Cardiac muscle cell (in vitro differentiated cells and primary cell): ENCODE data around the gene ELOVL5. TPM values are rescaled to one million over a fixed set of nuclear protein-coding genes. Genes with fewer than 3 reads are reported as not detected.

Experiments used
- DNase-seq, 2 donors: peaks; one replicate each; pipeline versions ENCODE4 v3.0.0 to v3.0.0-alpha.2; 2010 to 2017; ENCODE audit warnings: low read depth in 1 of 2, low spot score in 1 of 2
- H3K27ac ChIP-seq: fragments of 200-600 bp; sonication (generic); 2 replicates; pipeline ENCODE4 v1.5.1; 2016
- H3K27me3 ChIP-seq: fragments of 200-600 bp; sonication (generic); 2 replicates; pipeline ENCODE4 v1.6.0; 2016; ENCODE audit warnings: control low read depth
- H3K36me3 ChIP-seq: fragments of 200-600 bp; sonication (generic); 2 replicates; pipeline ENCODE4 v1.5.1; 2016; ENCODE audit warnings: control low read depth
- H3K4me1 ChIP-seq: fragments of 200-600 bp; sonication (generic); 2 replicates; pipeline ENCODE4 v1.8.1; 2017; ENCODE audit warnings: low read depth, mild to moderate bottlenecking, mixed run types
- H3K4me3 ChIP-seq: fragments of 200-600 bp; sonication (generic); 2 replicates; pipeline ENCODE4 v1.5.1; 2016; ENCODE audit warnings: mild to moderate bottlenecking
- H3K9me3 ChIP-seq: fragments of 200-600 bp; sonication (generic); 2 replicates; pipeline ENCODE4 v1.5.1; 2017; ENCODE audit warnings: low read depth, mild to moderate bottlenecking, control low read depth
- CTCF ChIP-seq: IDR thresholded peaks from 2 replicates; pipeline ENCODE4 v1.5.1; 2012; ENCODE audit warnings: low read depth, mild to moderate bottlenecking, low read length
- polyA plus RNA-seq: library from polyadenylated mRNA; unstranded; fragments of >200 nt; fragmentation: Nextera tagmentation; extraction: Ambion mirVana; gene quantifications from 2 replicates; pipeline ENCODE4 v1.2.1, GENCODE V29; 2016
- total RNA-seq: library from RNA; depleted of rRNA; stranded (reverse); fragments of >200 nt; gene quantifications from 2 replicates; pipeline ENCODE4 v1.2.3, GENCODE V29; 2016

Gene ELOVL5
- total and polyA plus RNA-seq, 2 experiments from 2014 or later: 39.4 to 54.1 TPM

DNA sequence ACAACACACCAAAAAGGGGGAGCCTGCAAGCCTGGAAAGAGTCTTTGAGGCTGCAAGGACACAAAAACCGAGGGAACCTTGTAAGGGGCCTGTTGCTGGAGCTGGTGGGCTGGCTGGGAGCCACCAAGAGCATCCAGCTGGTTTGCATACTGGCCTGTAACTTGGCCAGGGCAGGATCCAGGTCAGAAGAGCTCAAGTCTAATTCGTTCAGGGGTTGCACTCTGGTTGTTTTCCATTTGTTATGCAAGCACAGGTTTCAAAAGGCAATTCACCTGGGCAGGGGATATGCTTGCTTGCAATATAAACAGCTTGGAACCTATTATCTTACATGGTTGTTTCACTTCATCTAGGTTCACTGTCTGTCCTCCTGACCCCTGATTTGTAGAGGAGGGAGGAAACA is 101.8 kb downstream of the ELOVL5 start:
- no peak for TF ChIP-seq CTCF
- H3K27ac ChIP-seq: no peak overlapping the region
- no peak overlapping the region for H3K4me3 ChIP-seq
- DNase-seq: no peak
- H3K27me3 ChIP-seq: no peaks in the 10 kb centered on the region
- H3K9me3 ChIP-seq: no peaks in the 10 kb centered on the region
- no peaks in the 10 kb centered on the region for H3K36me3 ChIP-seq
- no peaks in the 10 kb centered on the region for H3K4me1 ChIP-seq

- DNase-seq: no peak
- no peaks in the 10 kb centered on the region for H3K27me3 ChIP-seq
- H3K4me3 ChIP-seq: no peak overlapping the region
- H3K9me3 ChIP-seq: no peaks in the 10 kb centered on the region
- H3K4me1 ChIP-seq: no peaks in the 10 kb centered on the region
- no peaks in the 10 kb centered on the region for H3K36me3 ChIP-seq
- no peak for TF ChIP-seq CTCF
- H3K27ac ChIP-seq: no peak overlapping the region
Measured at GRCh38 chr6:53244958-53245357, 103.8 kb downstream of the ELOVL5 start.

DNA sequence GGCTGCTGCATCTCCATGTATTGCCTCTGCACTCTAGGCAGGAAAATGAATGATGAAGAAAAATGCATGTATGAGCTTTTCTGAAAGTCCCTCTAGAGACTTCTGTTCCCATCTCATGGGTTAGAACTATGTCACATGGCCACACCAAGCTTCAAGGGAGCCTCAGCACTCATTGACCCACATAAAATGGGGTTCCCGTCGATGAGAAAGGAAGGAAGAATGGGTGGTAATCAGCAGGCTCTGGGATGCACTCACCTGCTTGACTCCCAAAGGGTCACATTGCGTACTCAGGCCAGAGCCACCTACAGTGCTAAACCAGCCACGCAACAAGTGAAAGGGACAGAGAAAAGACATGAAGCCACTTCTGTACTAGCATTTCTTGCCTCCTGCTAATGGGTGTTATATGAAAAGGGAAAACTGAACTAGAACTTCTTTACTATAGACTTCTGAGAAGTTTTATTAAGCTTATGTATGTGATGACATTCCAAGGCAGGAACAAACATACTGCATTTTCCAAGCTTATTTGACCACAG is 104.3 kb downstream of the ELOVL5 start:
- no peaks in the 10 kb centered on the region for H3K36me3 ChIP-seq
- DNase-seq: no peak
- H3K27me3 ChIP-seq: no peaks in the 10 kb centered on the region
- H3K4me1 ChIP-seq: no peaks in the 10 kb centered on the region
- no peak for TF ChIP-seq CTCF
- no peak overlapping the region for H3K4me3 ChIP-seq
- no peak overlapping the region for H3K27ac ChIP-seq
- no peaks in the 10 kb centered on the region for H3K9me3 ChIP-seq

GRCh38 chr6:53241938-53242337 is 106.8 kb downstream of the ELOVL5 start:
- no peak for TF ChIP-seq CTCF
- H3K4me1 ChIP-seq: no peaks in the 10 kb centered on the region
- H3K4me3 ChIP-seq: no peak overlapping the region
- no peaks in the 10 kb centered on the region for H3K9me3 ChIP-seq
- no peak overlapping the region for H3K27ac ChIP-seq
- H3K27me3 ChIP-seq: no peaks in the 10 kb centered on the region
- no peaks in the 10 kb centered on the region for H3K36me3 ChIP-seq
- no peak for DNase-seq

GRCh38 chr6:53240761-53241160 is 108.0 kb downstream of the ELOVL5 start:
- DNase-seq: no peak
- Histone ChIP-seq H3K27me3 (no peaks in the 10 kb centered on the region), H3K4me3 (no peak overlapping the region), H3K36me3 (no peaks in the 10 kb centered on the region), H3K9me3 (no peaks in the 10 kb centered on the region), H3K27ac (no peak overlapping the region), H3K4me1 (no peaks in the 10 kb centered on the region)
- TF ChIP-seq CTCF: no peak

DNA sequence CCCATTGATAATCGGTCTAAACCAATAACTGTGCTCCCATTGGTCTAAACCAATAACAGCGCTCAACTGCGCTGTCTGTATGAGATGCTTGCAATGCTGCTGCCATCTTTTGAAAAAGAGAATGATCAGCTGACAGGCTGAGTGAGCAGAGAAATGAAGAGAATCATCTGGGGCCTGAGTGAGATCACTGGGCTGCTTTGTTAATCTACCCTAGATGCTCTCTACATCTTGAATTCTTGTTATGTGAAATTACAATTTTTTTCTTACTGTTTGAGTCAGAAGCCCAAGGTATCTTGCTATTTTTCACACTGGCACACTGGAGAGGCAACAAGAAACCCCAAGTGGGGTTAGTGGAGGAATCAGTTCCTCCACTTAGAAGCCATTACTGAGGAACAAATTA is 108.6 kb downstream of the ELOVL5 start:
- Histone ChIP-seq H3K4me3 (no peak overlapping the region), H3K27ac (no peak overlapping the region), H3K4me1 (no peaks in the 10 kb centered on the region), H3K9me3 (no peaks in the 10 kb centered on the region), H3K36me3 (no peaks in the 10 kb centered on the region), H3K27me3 (no peaks in the 10 kb centered on the region)
- TF ChIP-seq CTCF: no peak
- no peak for DNase-seq
